Common myeloid progenitor, CD34-positive (primary cell): ENCODE results near the gene OTOF.

Experiments used
- CTCF ChIA-PET: fragments of 350-600 bp; sonication (Branson Sonifier 250); formaldehyde crosslinking; loops from one replicate; lab custom pipeline; 2021; ENCODE audit warnings: antibody characterized with exemption; lab: Charles Lee
- POLR2A ChIA-PET: fragments of 350-600 bp; sonication (Branson Sonifier 250); formaldehyde crosslinking; loops from one replicate; lab custom pipeline; 2021; ENCODE audit warnings: antibody characterized with exemption; lab: Charles Lee
- DNase-seq, 3 donors: peaks; one replicate each; pipeline versions ENCODE4 v3.0.0 to v3.0.0-alpha.2; 2013
- H3K27ac ChIP-seq, 2 experiments: 1 replicate in 1 of 2; 2 replicates in 1 of 2; pipeline ENCODE4 v1.7.0; 2013; ENCODE audit warnings: inconsistent platforms in 2 of 2, low read length in 2 of 2, mild to moderate bottlenecking in 2 of 2, low read depth in 1 of 2, moderate library complexity in 1 of 2; ENCODE audit not compliant: severe bottlenecking in 2 of 2, insufficient read depth in 1 of 2, poor library complexity in 1 of 2
- H3K27me3 ChIP-seq, 5 experiments: replicated peaks in 2 of 5; 1 replicate in 3 of 5; 2 replicates in 2 of 5; pipeline versions ENCODE4 v1.6.1 to v1.7.0; 2013; ENCODE audit warnings: low read length in 4 of 5, mild to moderate bottlenecking in 2 of 5, moderate library complexity in 2 of 5, inconsistent platforms in 1 of 5; ENCODE audit not compliant: insufficient read depth in 5 of 5, control insufficient read depth in 4 of 5
- H3K36me3 ChIP-seq, 4 experiments: 1 replicate in 2 of 4; 2 replicates in 2 of 4; pipeline versions ENCODE4 v1.6.1 to v1.7.0; 2013; ENCODE audit warnings: low read length in 3 of 4, control low read depth in 1 of 4, mild to moderate bottlenecking in 1 of 4; ENCODE audit not compliant: control insufficient read depth in 4 of 4, insufficient read depth in 4 of 4
- H3K4me1 ChIP-seq, 4 experiments: 1 replicate in 3 of 4; 2 replicates in 1 of 4; pipeline versions ENCODE4 v1.6.1 to v1.7.1; 2013; ENCODE audit warnings: low read length in 3 of 4, mild to moderate bottlenecking in 3 of 4, control low read depth in 1 of 4, inconsistent platforms in 1 of 4, moderate library complexity in 1 of 4; ENCODE audit not compliant: control insufficient read depth in 4 of 4, insufficient read depth in 4 of 4; ENCODE audit errors: control extremely low read depth in 1 of 4
- H3K4me3 ChIP-seq, 7 experiments: 1 replicate in 4 of 7; 2 replicates in 3 of 7; pipeline versions ENCODE4 v1.5.1 to v1.7.0; 2013; ENCODE audit warnings: mild to moderate bottlenecking in 7 of 7, low read length in 6 of 7, moderate library complexity in 6 of 7, inconsistent platforms in 2 of 7, low read depth in 2 of 7, control low read depth in 1 of 7; ENCODE audit not compliant: insufficient read depth in 4 of 7, control insufficient read depth in 1 of 7; ENCODE audit errors: extremely low read depth in 1 of 7
- H3K9me3 ChIP-seq, 5 experiments: 1 replicate in 4 of 5; 2 replicates in 1 of 5; pipeline versions ENCODE4 v1.6.1 to v1.7.1; 2013; ENCODE audit warnings: low read length in 4 of 5, mild to moderate bottlenecking in 2 of 5, inconsistent platforms in 1 of 5, low read depth in 1 of 5, moderate library complexity in 1 of 5; ENCODE audit not compliant: control insufficient read depth in 4 of 5, insufficient read depth in 2 of 5; ENCODE audit errors: control extremely low read depth in 1 of 5
- WGBS: methylation state at CpG from one replicate; pipeline ENCODE4 v1.1.5; 2013; ENCODE audit not compliant: insufficient coverage; 5-methylcytosine and 5-hydroxymethylcytosine counted together

OTOF gene

GRCh38 chr2:26430826-26431225 lies 47.1 kb downstream of the OTOF start:
- Histone ChIP-seq H3K4me1 (no peaks in the 10 kb centered on the region), H3K36me3 (no peaks in the 10 kb centered on the region), H3K27me3 (no peaks in the 10 kb centered on the region), H3K9me3 (no peaks in the 10 kb centered on the region), H3K4me3 (no peak overlapping the region), H3K27ac (no peak overlapping the region)
- POLR2A ChIA-PET, result interaction anchor here (0.6 kb wide), 1 partner anchor 1765 kb away, joined by 3 read pairs; no protein-coding TSS in a partner anchor
- CTCF ChIA-PET, result interaction anchor here (1.4 kb wide), 1 partner anchor 10 kb away, joined by 3 read pairs; no protein-coding TSS in a partner anchor
- WGBS, result 91% methylated on average over 6 of the region's 7 CpGs
- DNase-seq, result no peak

- Histone ChIP-seq H3K4me3 (no peak overlapping the region), H3K9me3 (no peaks in the 10 kb centered on the region), H3K4me1 (no peaks in the 10 kb centered on the region), H3K36me3 (no peaks in the 10 kb centered on the region), H3K27ac (no peak overlapping the region), H3K27me3 (no peaks in the 10 kb centered on the region)
- POLR2A ChIA-PET, result no interaction called here
- 97% methylated on average over 4 of the region's 8 CpGs for WGBS
- CTCF ChIA-PET, result interaction anchor here (0.6 to 1.4 kb wide), 2 partner anchors 9 to 587 kb away, joined by 3 read pairs; no protein-coding TSS in a partner anchor
- no peak for DNase-seq
Observed at GRCh38 chr2:26429779-26430578, 47.9 kb downstream of the OTOF start.

DNA sequence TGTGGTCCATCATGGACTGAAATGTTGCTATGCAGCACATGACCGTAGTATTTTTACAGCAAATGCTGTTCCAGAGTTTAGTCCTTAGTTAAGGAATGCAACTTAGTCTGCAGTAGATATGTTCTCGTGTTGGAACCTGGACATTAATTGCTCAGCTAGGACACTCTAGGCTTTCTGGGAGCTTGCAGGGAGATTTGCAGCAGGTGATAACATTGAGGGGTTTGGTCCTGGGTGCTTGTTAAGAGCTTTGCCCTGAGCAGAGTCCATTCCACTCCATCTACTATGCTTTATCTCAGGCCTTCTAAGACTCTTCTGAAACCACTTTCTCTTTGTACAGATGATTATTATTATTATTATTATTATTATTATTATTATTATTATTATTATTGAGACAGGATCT lies 49.1 kb downstream of the OTOF start:
- CTCF ChIA-PET, result no interaction called here
- no peak for DNase-seq
- no peaks in the 10 kb centered on the region for H3K4me1 ChIP-seq
- H3K27me3 ChIP-seq, result no peaks in the 10 kb centered on the region
- 93% methylated on average over 2 of the region's 2 CpGs for WGBS
- POLR2A ChIA-PET, result no interaction called here
- no peaks in the 10 kb centered on the region for H3K9me3 ChIP-seq
- no peak overlapping the region for H3K27ac ChIP-seq
- no peak overlapping the region for H3K4me3 ChIP-seq
- no peaks in the 10 kb centered on the region for H3K36me3 ChIP-seq

DNA sequence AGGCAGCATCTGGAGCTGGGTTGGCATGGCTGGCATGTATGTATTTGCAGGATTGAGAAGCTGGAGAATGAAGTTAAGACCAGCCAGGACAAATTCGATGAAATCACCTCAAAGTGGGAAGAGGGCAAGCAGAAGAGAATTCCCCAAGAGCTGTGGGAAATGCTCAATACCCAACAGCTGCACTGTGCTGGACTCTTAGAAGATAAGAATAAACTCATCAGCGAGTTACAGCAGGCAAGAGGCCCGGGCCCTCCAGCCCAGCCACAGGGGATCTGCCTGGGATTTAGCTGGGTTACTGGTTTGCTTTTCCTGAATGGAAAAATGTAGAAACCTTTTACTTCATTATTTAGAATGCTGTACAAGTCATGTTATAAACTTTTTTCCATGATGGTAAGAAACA lies 53.7 kb downstream of the OTOF start:
- H3K27ac ChIP-seq, result no peak overlapping the region
- 78% methylated on average over 1 of the region's 3 CpGs for WGBS
- H3K4me1 ChIP-seq, result no peaks in the 10 kb centered on the region
- CTCF ChIA-PET, result no interaction called here
- no peak for DNase-seq
- POLR2A ChIA-PET, result no interaction called here
- peaks cover 0 to 3% (median 0%) of the 10 kb centered on the region in 5 experiments for H3K27me3 ChIP-seq
- no peaks in the 10 kb centered on the region for H3K9me3 ChIP-seq
- no peaks in the 10 kb centered on the region for H3K36me3 ChIP-seq
- no peak overlapping the region for H3K4me3 ChIP-seq

- CTCF ChIA-PET, result no interaction called here
- POLR2A ChIA-PET, result no interaction called here
- H3K4me1 ChIP-seq, result no peaks in the 10 kb centered on the region
- no peak for DNase-seq
- no peak overlapping the region for H3K27ac ChIP-seq
- H3K9me3 ChIP-seq, result no peaks in the 10 kb centered on the region
- H3K36me3 ChIP-seq, result no peaks in the 10 kb centered on the region
- H3K27me3 ChIP-seq, result peaks cover 0 to 3% (median 0%) of the 10 kb centered on the region in 5 experiments
- whole genome bisulfite sequencing, result 94% methylated on average over 8 of the region's 9 CpGs
- H3K4me3 ChIP-seq, result no peak overlapping the region
Observed at GRCh38 chr2:26423750-26424149, 54.2 kb downstream of the OTOF start.

DNA sequence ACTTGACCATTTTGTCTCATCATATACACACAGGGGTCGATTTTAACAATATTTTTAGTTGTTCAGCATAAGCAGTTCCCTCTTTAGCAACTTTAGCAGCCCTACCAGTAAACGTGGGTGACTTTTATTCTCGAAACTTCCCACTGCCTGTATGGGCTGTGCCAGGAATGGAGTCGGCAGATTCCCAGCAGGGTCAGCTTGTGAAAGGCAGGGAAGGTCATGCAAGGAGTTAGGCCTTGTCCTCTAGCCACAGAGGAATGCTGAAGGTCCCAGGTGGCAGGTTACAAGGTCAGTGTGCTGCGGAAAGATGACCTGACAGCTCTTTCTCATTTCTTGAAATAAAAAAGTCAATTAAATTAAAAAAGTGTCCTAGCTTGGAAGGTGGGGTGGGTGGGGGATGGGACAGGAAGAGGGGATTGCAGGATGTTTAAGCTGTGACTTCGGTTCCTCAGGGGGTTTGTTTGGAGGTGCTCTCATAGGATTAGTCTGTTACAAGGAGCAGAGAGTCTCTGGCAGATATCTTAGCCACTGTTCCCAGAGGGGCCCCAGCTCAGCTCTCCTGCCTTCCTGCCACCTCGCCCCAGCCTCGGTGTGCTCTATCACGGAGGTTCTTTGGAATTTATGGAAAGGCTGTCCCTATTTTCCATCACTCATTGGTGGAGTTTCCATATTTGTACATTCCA lies 54.8 kb downstream of the OTOF start:
- ChIA-PET POLR2A (no interaction called here), CTCF (interaction anchor here (0.6 kb wide), 1 partner anchor 66 kb away, joined by 3 read pairs; no protein-coding TSS in a partner anchor)
- Histone ChIP-seq H3K27ac (no peak overlapping the region), H3K27me3 (peaks cover 0 to 3% (median 0%) of the 10 kb centered on the region in 5 experiments), H3K4me1 (no peaks in the 10 kb centered on the region), H3K4me3 (no peak overlapping the region), H3K9me3 (no peaks in the 10 kb centered on the region), H3K36me3 (no peaks in the 10 kb centered on the region)
- no peak for DNase-seq
- WGBS, result 86% methylated on average over 3 of the region's 9 CpGs

DNA sequence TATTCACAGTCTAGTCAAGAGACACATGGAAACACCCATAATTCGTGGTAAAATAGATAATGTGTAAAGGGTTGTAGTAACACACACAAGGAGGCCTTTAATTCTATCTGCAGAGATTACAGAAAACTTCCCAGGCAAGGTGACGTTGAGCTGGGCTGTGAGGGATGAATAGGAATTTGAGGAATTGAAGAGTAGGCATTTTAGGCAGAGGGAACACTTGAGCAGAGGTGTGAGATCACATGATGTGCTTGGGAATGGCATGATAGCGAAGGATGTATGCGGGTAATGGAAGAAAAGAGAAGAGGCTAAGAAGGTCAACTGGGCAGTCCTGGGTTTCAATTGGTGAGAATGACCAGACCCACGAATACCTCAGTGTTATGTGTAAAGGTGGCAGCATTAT lies 56.0 kb downstream of the OTOF start:
- Histone ChIP-seq H3K4me1 (no peaks in the 10 kb centered on the region), H3K9me3 (no peaks in the 10 kb centered on the region), H3K36me3 (no peaks in the 10 kb centered on the region), H3K27ac (no peak overlapping the region), H3K27me3 (peaks cover 0 to 3% (median 0%) of the 10 kb centered on the region in 5 experiments), H3K4me3 (no peak overlapping the region)
- POLR2A ChIA-PET, result no interaction called here
- WGBS, result 95% methylated on average over 4 of the region's 5 CpGs
- CTCF ChIA-PET, result no interaction called here
- DNase-seq, result no peak
